Stimulated activated naive B cell treated with anti-CD40 and anti-IgM and Interleukin-4, amounts not matched to agents 10 μg/mL and 1 μg/mL and 100 μg/mL, for 72 hours (primary cell): ENCODE results near the gene RTN4R.
A peak's percentile ranks its signal among the peaks of the same experiment; 100 is the strongest.
"Not testable (repeated sequence)": the region's sequence is repeated elsewhere in the genome, so short reads cannot be mapped to it uniquely, and the experiment has no call there.

Experiments used
- ATAC-seq, 2 donors: fragments of 150-1000 bp; cut with Tn5 transposase; replicated peaks; 2 replicates each; pipeline ENCODE4 v1.10.0; 2021; ENCODE audit warnings: moderate library complexity in 1 of 2
- DNase-seq: peaks from one replicate; pipeline ENCODE4 v3.0.0; 2021
- H3K27ac Mint-ChIP-seq: one replicate; pipeline ENCODE4 v1.8.0; 2022; ENCODE audit warnings: mild to moderate bottlenecking, mixed read lengths
- H3K27me3 Mint-ChIP-seq, 2 donors: one replicate each; pipeline ENCODE4 v1.8.0; 2022; ENCODE audit warnings: mixed read lengths in 2 of 2
- H3K36me3 Mint-ChIP-seq, 2 donors: one replicate each; pipeline ENCODE4 v1.8.0; 2022; ENCODE audit warnings: mixed read lengths in 2 of 2, mild to moderate bottlenecking in 1 of 2
- H3K4me1 Mint-ChIP-seq, 2 donors: one replicate each; pipeline ENCODE4 v1.8.0; 2022; ENCODE audit warnings: mixed read lengths in 2 of 2, mild to moderate bottlenecking in 1 of 2
- H3K4me3 Mint-ChIP-seq, 2 donors: one replicate each; pipeline ENCODE4 v1.8.0; 2022; ENCODE audit warnings: mild to moderate bottlenecking in 2 of 2, mixed read lengths in 2 of 2, moderate library complexity in 1 of 2
- H3K9me3 Mint-ChIP-seq, 2 donors: one replicate each; pipeline ENCODE4 v1.8.0; 2022; ENCODE audit warnings: mixed read lengths in 2 of 2, mild to moderate bottlenecking in 1 of 2

The RTN4R gene

DNA sequence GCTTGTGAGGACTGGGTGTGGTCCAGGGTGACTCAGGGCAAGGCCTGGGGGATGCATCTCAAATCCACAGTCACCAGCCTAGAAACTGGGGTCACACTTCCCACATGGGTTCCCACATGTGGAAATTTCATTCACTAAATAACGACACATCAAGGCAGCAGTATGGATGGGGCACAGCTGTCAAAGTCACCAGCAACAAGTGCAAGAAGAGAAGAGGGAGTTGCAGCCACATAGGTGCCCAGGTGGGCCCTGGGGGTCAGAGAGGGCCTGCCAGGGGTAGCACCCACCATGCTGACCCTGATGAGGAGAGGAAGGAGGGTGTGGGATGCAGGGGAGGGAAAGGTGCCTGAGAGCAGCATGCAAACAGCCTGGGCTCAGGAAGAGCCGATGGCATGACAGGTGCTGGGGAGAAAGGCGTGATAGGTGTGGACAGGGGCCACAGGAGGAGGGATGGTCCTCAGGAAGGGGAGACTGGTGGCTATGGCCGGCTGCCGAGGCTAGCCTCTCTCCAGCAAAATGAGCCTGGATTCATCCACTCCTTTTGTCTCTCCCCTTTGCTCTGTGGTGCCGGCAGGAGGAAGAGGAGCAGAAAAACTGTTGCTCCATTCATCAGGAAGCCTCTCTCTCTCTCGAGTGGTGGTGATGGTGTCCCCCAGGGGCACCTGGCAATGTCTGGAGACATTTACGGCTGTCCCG lies 29.4 kb upstream of the RTN4R start:
- Mint-ChIP-seq H3K4me1 (peaks cover 8 to 10% of the 10 kb centered on the region in 2 donors), H3K27me3 (peaks cover 6 to 11% of the 10 kb centered on the region in 2 donors), H3K27ac (no peak overlapping the region), H3K9me3 (no peaks in the 10 kb centered on the region), H3K4me3 (peak overlapping the region; percentile 86 to 92), H3K36me3 (no peaks in the 10 kb centered on the region)
- no peak for DNase-seq
- no peak for ATAC-seq

DNA sequence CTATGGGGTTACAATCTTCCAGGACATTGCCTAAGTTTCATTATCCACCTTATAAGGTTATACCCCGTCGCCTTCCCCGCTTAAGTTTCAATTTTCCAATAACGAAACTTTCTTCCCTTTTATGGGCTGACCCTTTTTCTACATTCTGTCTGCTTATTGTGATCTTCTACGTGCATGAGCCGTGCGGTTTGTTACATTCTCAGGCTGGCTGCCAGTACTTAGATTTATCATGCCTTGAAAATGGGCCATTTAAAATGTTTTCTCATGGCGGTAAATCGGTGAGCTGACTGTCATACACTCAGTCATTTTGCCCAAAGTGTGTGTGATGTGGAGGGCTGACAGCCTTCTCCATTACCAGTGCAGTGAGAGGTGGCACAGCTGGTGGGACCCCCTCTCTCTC lies 28.5 kb upstream of the RTN4R start:
- H3K4me1 Mint-ChIP-seq = peaks cover 8 to 10% of the 10 kb centered on the region in 2 donors

DNA sequence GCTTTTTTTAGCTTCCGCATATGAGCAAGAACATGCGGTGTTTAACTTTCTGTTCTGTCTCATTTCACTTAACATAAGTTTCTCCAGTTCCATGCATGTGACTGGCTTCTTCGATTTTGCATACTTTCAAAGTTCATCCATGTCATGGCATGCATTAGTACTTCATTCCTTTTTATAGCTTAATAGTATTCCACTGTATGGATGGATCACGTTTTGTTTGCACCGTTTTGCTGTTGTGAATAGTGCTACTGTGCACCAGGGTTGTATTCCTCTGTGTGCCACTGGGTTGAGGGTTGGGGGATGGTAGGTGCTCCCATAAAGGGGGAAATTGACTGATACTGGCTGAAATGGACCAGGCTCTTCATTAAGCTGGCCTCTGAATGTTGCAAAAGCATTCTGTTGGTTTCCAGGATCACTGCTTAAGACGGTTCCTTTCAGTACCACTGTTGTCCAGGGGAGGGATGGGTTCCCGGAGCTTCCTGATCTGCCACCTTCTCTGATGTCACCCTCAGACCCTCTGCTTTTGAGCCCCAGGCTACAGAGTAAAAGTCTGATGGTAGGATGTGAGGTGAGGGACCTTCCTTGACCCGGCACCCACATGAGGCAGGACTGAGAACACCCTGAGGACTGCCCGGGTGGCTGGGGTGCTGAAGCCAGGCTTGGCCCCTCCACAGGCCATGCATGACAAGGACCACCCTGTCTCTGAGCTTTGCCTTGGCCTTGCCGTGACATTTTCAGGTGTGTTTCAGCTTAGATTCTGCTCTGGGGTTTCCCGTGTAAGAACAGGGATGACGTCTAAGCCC lies 27.3 kb upstream of the RTN4R start:
- ATAC-seq (no peak), DNase-seq (no peak)
- H3K4me3 Mint-ChIP-seq = no peak overlapping the region
- H3K9me3 Mint-ChIP-seq = no peaks in the 10 kb centered on the region
- no peaks in the 10 kb centered on the region for H3K27me3 Mint-ChIP-seq
- no peak overlapping the region for H3K27ac Mint-ChIP-seq
- no peaks in the 10 kb centered on the region for H3K36me3 Mint-ChIP-seq
- H3K4me1 Mint-ChIP-seq = peaks cover 4 to 6% of the 10 kb centered on the region in 2 donors

More for the DNA sequence above, 28.5 kb upstream of the RTN4R start:
- Mint-ChIP-seq H3K36me3 (no peaks in the 10 kb centered on the region), H3K9me3 (no peaks in the 10 kb centered on the region), H3K27ac (no peak overlapping the region), H3K4me3 (no peak overlapping the region), H3K27me3 (peaks cover 6 to 8% of the 10 kb centered on the region in 2 donors)
- ATAC-seq (no peak), DNase-seq (no peak)

DNA sequence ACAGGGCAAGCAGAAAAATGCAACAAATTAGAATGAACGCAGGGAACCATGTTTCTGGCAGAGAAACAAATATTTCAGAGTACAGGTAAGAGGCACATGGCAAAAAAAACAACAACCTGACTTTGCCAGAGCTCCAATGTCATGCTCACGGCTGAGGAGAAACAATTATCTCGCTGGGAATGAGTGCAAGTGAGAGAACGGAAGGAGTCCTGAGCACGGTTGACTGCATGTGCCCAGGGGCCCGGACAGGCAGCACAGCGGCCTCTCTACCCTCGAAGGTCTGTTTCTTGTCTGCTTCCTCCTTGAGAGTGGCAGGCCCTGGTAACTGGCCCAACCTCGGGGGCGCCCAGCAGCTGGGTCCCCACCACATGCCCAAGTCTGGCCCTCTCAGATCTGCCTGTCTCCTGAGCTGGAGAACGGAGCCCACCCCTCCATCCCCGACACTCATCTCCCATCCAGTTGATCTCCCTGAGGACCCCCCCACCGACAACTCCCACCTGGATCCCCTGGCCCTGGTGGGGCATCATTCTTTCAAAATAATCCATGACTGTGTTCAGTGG lies 24.6 kb upstream of the RTN4R start:
- H3K27me3 Mint-ChIP-seq = no peaks in the 10 kb centered on the region

DNA sequence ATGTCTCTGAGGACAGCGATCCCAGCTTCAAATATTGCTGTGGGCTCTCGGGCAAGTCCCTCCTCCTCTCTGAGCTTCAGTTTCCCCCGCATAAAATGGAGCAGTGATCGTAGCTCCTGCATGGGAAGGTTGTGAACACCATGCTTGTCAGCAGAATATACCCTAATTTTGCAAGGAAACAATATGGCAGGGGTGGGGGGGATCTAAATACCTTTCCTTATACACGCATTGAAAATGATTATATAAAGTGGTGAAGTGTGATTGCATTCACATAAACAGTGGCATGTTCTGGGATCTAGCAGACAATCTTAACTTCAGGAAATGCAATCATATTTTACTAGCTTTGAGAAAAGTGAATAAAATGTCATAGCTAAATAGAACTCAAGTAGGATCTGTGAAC lies 24.0 kb upstream of the RTN4R start:
- Mint-ChIP-seq H3K27ac (no peak overlapping the region), H3K9me3 (no peaks in the 10 kb centered on the region), H3K27me3 (no peaks in the 10 kb centered on the region), H3K4me1 (peaks cover 0 to 7% of the 10 kb centered on the region in 2 donors), H3K36me3 (no peaks in the 10 kb centered on the region), H3K4me3 (no peak overlapping the region)
- ATAC-seq (no peak), DNase-seq (no peak)

More for the DNA sequence above, 24.6 kb upstream of the RTN4R start:
- Mint-ChIP-seq H3K36me3 (no peaks in the 10 kb centered on the region), H3K4me3 (no peak overlapping the region), H3K27ac (no peak overlapping the region), H3K9me3 (no peaks in the 10 kb centered on the region), H3K4me1 (peaks cover 0 to under 1% of the 10 kb centered on the region in 2 donors)
- DNase-seq = no peak
- no peak for ATAC-seq

DNA sequence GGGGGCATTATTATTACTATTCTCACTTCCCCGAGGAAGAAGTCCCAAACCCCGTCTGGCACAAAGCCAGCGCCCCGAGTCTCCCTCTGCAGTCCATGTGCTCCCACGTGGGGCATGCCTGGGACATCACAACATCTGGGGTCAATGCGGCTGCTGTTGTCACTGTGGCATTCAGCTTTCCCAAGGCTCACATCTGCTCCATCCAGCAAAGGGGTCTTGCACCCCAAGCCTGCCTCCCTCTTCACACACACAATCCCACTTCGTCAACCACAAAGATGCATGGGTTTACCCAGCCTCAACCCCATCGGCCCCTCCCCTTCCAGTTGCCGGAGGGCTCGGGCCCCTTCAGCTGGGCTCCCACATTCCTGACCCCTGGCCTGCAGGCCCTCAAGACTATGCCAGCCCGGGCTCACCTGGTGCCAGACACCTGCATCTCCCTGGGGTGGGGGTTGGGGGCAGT lies 23.5 kb upstream of the RTN4R start:
- Mint-ChIP-seq H3K4me3 (no peak overlapping the region), H3K36me3 (no peaks in the 10 kb centered on the region), H3K9me3 (no peaks in the 10 kb centered on the region), H3K27ac (no peak overlapping the region), H3K27me3 (no peaks in the 10 kb centered on the region), H3K4me1 (peaks cover 4 to 12% of the 10 kb centered on the region in 2 donors)
- ATAC-seq (no peak), DNase-seq (no peak)

DNA sequence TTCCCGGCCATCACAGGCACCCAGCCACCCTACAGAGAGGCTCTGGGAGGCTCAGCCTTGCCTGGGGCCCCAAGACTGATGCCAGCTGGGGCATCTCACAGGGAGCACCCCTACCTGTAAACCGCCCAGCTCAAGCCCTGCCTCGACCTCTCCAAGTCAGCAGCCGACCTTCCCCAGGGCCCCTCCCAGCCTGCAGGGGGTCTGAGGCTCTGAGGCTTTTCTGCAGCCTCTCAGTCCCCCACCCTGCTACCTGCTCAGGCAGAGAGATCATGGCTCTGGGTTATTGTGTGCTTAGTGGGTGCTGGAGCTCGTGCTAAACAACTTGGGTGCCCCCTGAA lies 23.1 kb upstream of the RTN4R start:
- no peak for ATAC-seq
- Mint-ChIP-seq H3K4me3 (no peak overlapping the region), H3K27ac (no peak overlapping the region), H3K9me3 (no peaks in the 10 kb centered on the region), H3K36me3 (no peaks in the 10 kb centered on the region), H3K27me3 (no peaks in the 10 kb centered on the region), H3K4me1 (peaks cover 4 to 16% of the 10 kb centered on the region in 2 donors)
- no peak for DNase-seq

DNA sequence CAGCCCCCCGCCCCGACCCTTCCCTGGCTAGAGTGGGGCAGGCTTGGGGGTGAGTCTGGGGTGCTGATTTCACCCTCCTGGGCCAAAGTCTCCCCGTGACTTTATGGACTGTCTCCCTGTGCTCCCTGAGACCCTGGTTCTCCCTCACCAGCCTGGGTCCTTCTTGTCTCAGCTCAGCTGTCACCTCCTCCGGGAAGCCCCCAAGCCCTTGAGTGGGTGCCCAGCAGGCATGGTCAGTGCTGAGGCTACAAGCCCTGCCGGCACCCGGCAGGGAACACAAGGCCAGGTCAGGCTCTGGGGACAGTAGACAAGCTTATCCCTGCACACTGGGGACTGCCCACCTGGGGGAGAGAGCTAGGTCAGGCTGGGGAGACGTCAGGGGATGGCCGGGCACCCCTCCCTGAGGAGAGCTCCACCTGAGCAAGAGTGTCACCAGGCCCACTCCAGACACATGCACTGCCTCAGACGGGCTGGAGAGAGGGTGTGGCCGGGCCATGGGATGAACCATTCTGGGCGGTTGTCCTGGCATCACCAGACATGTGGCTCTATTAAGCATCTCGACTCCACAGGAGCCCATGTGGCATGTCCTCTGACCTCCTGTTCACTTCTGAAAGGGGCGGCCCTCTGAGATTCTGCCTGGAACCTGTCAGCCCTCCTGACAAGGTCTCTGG lies 22.6 kb upstream of the RTN4R start:
- Mint-ChIP-seq H3K27ac (no peak overlapping the region), H3K36me3 (no peaks in the 10 kb centered on the region), H3K27me3 (no peaks in the 10 kb centered on the region), H3K4me1 (peaks cover 4 to 16% of the 10 kb centered on the region in 2 donors), H3K9me3 (no peaks in the 10 kb centered on the region), H3K4me3 (no peak overlapping the region)
- no peak for ATAC-seq
- DNase-seq = no peak

DNA sequence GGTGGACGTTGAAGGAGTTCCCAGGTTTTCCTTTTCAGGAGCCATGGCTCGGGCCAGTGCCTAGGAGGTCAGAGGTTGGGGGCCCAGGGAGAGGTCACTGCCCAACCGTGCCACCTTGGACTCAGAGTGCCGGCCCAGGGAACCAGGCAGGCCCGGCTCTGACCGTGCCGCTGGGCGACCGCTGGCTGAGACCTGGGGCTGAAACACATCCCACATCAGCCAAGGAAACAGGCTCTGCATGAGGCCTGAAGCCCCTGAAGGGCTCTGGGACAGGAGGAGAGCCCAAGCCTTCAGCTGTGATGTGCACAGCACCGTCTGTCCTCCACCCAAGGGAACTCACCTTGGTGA lies 21.9 kb upstream of the RTN4R start:
- H3K4me3 Mint-ChIP-seq = no peak overlapping the region
- no peak for ATAC-seq

DNA sequence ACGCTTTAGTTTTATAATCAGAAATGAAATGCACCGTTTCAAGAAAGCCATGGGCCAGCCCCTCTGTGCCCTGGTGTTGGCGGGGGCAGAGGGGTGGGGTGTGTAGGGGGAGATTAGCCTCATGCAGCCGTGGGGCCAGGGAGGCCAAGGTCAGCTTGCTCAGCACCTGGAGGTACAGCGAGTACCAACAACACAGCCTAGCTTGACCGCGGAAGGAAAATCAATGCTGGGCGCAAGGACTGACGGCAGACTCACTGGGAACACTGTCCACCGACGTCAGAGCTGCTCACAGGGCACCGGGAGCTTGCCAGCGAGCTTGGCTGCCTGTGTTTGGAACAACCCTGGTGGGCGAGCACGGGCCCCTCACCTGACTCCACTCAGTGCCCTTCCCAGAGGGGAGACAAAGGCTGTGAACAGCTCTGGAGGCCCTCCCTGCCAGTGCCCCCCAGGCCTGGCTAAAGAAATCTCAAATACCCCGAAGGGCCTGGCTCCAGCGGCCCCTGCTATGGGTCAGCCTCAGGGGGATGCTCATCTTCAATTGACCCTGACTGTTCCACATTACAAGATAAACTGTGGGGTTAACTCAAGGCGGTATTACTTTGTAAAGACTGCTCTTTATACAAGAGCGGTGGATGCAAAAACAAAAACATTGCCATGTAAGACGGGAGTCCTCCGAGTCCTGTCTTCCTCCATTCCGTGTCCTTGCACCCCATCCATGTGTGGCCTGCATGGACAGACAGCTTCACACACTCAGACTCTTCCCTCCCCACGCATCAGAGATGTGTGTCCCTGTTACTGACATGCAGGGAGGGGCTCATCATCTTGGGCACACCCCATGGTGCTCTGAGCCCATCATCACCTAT lies 21.3 kb upstream of the RTN4R start:
- peaks cover 4 to 16% of the 10 kb centered on the region in 2 donors for H3K4me1 Mint-ChIP-seq
- not testable (repeated sequence) for DNase-seq, H3K4me3 Mint-ChIP-seq, H3K36me3 Mint-ChIP-seq, H3K27me3 Mint-ChIP-seq, H3K9me3 Mint-ChIP-seq, ATAC-seq, H3K27ac Mint-ChIP-seq

More for the DNA sequence above, 21.9 kb upstream of the RTN4R start:
- Mint-ChIP-seq H3K27me3 (no peaks in the 10 kb centered on the region), H3K9me3 (no peaks in the 10 kb centered on the region), H3K27ac (no peak overlapping the region), H3K36me3 (no peaks in the 10 kb centered on the region), H3K4me1 (peaks cover 4 to 16% of the 10 kb centered on the region in 2 donors)
- no peak for DNase-seq

DNA sequence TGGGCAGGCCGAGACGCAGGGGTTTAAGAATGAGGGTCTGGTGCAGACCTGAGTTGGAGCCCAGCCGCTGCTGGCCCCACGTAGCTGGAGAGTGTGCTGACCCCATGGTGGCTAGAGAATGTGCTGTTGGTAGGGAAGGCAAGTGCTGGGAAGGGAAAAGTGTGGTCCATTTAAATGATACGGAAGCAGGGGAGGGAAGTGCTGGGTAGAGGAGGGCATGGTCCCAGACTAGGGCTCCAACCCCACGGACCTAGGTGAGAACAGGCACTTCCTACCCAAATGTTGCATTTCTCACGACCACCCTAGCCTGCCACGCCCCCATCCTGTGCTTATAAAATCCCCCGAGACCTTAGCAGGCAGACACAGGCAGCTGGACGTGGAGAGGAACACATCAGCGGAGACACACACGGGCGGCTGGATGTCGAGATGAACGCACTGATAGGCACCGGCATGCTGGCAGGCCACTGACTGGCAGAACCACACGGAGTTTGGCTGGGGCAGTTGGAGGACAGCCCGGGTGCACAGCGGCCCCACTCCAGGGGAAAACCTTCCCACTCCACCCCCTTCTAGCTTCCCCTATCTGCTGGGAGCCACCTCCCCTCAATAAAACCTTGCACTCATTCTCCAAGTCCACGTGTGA lies 18.8 kb upstream of the RTN4R start:
- DNase-seq, H3K27me3 Mint-ChIP-seq, H3K27ac Mint-ChIP-seq, H3K9me3 Mint-ChIP-seq, H3K4me3 Mint-ChIP-seq, H3K36me3 Mint-ChIP-seq: not testable (repeated sequence)
- ATAC-seq = peak in 1 of 2 donors; percentile 33
- peaks cover 4 to 16% of the 10 kb centered on the region in 2 donors for H3K4me1 Mint-ChIP-seq

DNA sequence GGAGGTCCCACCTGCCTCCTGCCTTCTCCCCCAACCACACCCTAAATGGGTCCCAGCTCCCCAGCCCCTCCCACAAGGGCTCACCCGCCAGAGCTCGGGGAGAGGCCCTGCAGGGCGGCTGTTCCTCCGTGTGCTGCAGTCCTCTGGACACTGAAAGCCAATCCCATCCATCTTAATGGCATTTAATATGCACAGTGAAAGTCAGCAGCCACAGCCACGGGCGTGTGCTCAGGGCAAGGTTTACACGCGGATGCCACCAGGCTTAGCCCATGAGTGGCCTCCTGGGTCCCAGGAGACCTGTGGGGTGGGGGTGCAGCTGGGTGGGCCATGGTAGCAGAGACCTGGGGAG lies 18.2 kb upstream of the RTN4R start:
- not testable (repeated sequence) for H3K27me3 Mint-ChIP-seq, DNase-seq, H3K9me3 Mint-ChIP-seq, H3K4me3 Mint-ChIP-seq, H3K27ac Mint-ChIP-seq, H3K36me3 Mint-ChIP-seq
- peak in 1 of 2 donors; percentile 5 for ATAC-seq
- peaks cover 4 to 16% of the 10 kb centered on the region in 2 donors for H3K4me1 Mint-ChIP-seq

DNA sequence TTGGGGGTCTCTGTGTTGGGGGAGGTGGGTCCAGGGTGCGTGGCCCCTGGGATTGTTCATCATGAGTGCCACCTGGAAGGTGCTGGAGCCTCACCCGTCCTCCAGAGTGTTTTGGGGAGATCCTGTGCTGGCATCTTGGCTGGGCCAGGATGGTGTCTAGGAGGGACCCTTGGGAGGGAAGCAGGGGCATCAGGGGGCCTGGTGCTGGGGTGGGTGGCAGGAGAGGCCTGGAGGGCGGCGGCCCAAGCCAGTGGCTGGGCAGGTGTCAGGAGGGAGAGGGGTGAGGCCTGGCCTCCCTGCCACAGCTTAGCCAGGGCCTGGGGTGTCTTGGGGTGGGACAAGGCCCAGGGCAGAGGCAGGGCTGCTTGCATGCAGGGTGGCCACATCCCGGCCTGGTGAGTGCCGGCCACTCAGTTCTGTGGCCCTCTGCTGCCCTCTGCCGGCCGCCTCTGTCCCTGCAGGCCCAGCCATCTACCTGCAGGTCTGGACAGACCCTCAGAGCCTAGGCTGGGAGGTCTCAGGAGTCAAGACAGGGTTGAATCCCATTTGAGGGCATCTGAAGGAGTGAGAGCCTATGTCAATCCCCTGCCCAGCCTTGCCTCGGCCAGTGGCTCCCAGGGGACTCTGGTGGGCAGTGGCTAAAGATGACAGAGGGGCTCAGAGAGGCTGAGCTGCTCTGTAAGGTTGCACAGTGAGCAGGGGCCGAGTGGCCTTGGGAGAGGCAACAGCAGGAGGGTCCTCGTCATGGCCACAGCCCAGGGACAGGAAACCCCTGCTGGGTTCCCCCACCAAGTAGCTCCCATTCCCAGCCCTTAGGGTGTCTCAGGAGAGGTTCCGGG lies 17.6 kb upstream of the RTN4R start:
- H3K27ac Mint-ChIP-seq, H3K9me3 Mint-ChIP-seq, H3K36me3 Mint-ChIP-seq, H3K27me3 Mint-ChIP-seq, H3K4me3 Mint-ChIP-seq: not testable (repeated sequence)
- ATAC-seq (peak; percentile 90 to 91), DNase-seq (peak; percentile 72)
- H3K4me1 Mint-ChIP-seq = peaks cover 4 to 16% of the 10 kb centered on the region in 2 donors
